Astrocyte of the cerebellum (primary cell): Measurements from ENCODE around the gene EIPR1.

Experiments
- DNase-seq: peaks from one replicate; pipeline ENCODE4 v3.0.0-alpha.2; 2011; ENCODE audit warnings: low read depth
- H3K4me3 ChIP-seq: 2 replicates; pipeline ENCODE4 v1.5.1; 2011; ENCODE audit warnings: mild to moderate bottlenecking, low read depth, low read length, moderate library complexity
- CTCF ChIP-seq: IDR thresholded peaks from 2 replicates; pipeline ENCODE4 v1.5.1; 2012; ENCODE audit warnings: low read length, low read depth, moderate library complexity, mild to moderate bottlenecking; ENCODE audit errors: missing control alignments
- in situ Hi-C: cut with HindIII; loops from 2 replicates; pipeline ENCODE4 v1.10.0; 2017; ENCODE audit warnings: low sequenced_read_pairs

EIPR1 gene

GRCh38 chr2:3142210-3142609 lies 235.4 kb downstream of the EIPR1 start:
- TF ChIP-seq CTCF: no peak
- no peak for DNase-seq
- in situ Hi-C loops: no loop called here
- no peak overlapping the region for H3K4me3 ChIP-seq

- DNase-seq: no peak
- in situ Hi-C loops: no loop called here
- TF ChIP-seq CTCF: no peak
- no peak overlapping the region for H3K4me3 ChIP-seq
Measured at GRCh38 chr2:3141696-3142095, 235.9 kb downstream of the EIPR1 start.

DNA sequence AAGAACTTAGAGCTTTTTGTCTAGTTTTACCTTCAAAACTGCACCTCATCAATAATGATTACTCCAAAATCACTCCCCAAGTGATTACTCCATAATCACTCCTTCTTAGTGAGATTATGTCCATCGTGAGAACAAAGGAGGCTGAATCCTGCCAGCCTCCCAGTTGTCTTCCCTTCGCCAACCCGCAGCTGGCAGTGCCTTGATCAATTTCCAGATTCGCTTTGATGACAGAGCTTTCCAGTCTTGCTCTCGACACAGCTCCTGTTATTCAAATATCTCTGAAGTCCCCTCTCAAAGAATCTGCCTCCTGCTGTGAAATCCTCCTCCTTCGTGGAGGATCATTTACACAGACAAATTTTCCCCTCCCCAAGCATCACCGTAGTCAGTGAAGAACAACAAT lies 237.7 kb downstream of the EIPR1 start:
- H3K4me3 ChIP-seq: no peak overlapping the region
- no peak for DNase-seq
- TF ChIP-seq CTCF: no peak
- in situ Hi-C loops: no loop called here
